Heart left ventricle (tissue), 13 donors: ENCODE measurements around the gene PHGDH.

Experiments used
- CTCF ChIP-seq, 12 donors: fragments of 200-600 bp; sonication (generic) in 4 of 12; IDR thresholded peaks; one replicate each; pipeline versions ENCODE4 v1.5.0 to v1.8.0; 2018 to 2022; ENCODE audit warnings: antibody characterized with exemption in 12 of 12, mild to moderate bottlenecking in 5 of 12
- POLR2A ChIP-seq, 2 donors: fragments of 450-650 bp; IDR thresholded peaks; one replicate each; pipeline ENCODE4 v1.6.1; 2017; ENCODE audit warnings: antibody characterized with exemption in 2 of 2, mild to moderate bottlenecking in 2 of 2, moderate library complexity in 2 of 2
- donor health status: ischemic (EF 13 %, LVEDD 7.1; RV severe dilation, severe dysfunction).
- donor health status: DM: no; HTN: yes; CAD: no.
- donor health status: DM: no; HTN: no; CAD: no.
- donor health status: ischemic (EF 25% LVEDD 6.9; RV normal size, moderate dysfunction).
- donor health status: ischemic (EF 25% LVEDD 5.7; RV mildly dilated, moderate dysfunction).
- donor health status: ischemic (EF 35%, LVEDD 5.7; RV mildly dilated, moderate dysfunction).
- donor health status: nonischemic (EF 11% LVEDD 7.7; RV severe dilation, severe dysfunction).
- donor health status: DM: yes; HTN: yes; CAD: no.
- donor health status: PGD.
- donor health status: ischemic (EF 29% LVEDD 5.4; RV normal size, mild dysfunction).
- donor health status: nonischemic (EF 23%, LVEDD 6.1; RV moderate dilation, normal function).

- TF ChIP-seq CTCF (IDR thresholded peaks at IDR 0.05) (no peak), POLR2A (IDR thresholded peaks at IDR 0.05) (no peak)
Measured at GRCh38 chr1:119743308-119743707, 31.6 kb downstream of the PHGDH start.
